ENCODE data around the gene GOLM1.
"Not testable (repeated sequence)": the region's sequence is repeated elsewhere in the genome, so short reads cannot be mapped to it uniquely, and the experiment has no call there.

Gene GOLM1

DNA sequence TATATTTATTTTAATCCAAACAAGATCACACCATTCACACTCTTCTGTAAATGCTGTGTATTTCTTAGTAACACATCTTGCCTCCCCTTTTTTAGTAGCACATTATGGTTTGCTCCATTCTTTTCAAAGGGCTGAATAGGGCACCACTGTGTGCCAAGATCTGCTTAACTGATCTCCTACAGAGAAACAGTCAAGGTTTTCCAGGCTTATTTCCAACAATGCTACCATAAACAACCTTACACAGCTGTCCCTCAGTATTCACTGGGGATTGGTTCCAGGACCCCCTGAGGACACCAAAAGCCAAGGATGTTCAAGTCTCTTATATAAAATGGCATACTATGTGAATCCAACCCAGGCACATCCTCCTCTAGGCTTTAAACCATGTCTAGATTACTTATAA is 16.5 kb downstream of the GOLM1 start:
- no peak for DNase-seq

DNA sequence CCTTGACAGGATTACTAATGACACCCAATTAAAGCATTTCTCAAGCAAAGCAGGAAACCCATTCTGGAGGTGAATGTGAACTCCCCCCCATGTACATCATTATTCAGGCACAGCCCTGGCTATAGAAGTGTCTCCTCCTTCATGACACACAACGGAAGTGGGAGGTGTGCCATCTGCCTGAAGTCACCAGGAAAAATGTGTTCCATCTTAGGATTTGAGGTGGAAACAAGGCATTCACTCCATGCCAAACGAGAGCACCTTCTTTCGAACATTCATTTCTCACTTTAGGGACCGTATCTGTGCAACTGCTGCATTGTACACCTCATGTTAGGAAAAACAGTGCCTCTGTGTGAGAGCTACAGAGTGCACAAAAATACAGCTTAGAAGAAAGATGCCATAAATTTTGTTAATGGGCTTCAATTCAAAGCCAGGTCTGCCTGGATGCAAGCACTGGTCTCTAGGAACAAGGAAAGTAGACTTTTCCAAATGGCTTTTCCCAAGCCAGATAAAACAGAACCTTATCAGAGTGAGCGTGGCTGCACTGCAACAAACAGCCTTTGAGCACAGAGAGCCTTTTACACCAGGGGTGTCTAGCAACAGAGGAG is 19.4 kb downstream of the GOLM1 start:
- no peak for DNase-seq

DNA sequence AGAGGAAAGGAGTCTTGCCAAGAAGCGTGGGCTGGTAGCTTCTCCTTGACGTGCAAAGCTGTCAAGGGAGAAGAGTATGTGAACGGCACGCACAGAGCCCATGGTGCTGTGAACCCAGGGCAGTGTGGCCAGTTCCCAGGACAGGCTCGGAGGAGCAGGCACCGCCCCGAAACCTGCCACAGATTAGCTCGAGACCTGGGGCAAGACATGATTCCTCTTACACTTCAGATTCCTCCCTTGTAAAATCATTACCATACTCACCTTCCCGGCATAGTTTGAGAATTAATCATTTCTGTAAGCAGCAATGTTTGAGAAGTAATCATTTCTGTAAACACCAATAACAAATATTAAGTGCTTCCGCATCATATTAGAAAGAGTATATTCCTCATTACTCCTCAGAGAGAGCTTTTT is 19.9 kb downstream of the GOLM1 start:
- no peak for DNase-seq

DNA sequence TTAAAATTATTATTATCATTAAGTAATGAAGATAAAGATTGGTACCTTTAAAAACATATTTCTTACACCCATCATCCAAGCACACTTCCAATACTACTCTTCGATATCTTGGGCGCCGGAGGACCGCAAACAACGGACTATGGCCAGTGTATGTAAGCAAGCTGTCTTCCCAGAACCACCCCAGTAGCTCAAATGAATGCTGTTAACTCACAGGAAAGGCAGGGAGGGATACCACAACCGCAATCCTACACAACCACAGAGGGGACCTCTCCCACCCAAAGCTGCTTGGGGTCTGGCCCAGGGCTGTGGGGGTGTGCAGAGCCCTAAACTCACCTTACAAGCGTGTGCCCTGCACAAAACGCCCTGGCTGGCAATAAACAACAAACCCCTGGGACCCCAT is 20.6 kb downstream of the GOLM1 start:
- no peak for DNase-seq

DNA sequence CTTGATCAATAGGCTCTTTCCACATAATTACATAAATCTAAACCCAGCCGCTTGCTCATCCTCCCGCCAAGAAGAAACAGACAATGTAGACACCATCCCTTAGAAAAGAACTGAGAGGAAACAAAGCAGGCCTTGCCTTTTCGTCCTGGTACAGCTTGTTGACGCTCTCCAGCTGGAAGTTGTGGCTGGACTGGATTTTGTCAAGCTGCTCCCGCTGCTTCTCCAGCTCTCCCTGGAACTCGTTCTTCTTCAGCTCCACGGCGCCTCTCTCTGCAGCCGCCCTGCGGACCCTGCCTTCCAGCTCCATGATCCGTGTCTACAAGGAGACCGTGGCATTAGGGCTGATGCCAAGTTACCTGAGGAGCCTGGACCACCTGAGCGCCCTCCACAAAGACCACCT is 22.1 kb downstream of the GOLM1 start:
- no peak for DNase-seq

DNA sequence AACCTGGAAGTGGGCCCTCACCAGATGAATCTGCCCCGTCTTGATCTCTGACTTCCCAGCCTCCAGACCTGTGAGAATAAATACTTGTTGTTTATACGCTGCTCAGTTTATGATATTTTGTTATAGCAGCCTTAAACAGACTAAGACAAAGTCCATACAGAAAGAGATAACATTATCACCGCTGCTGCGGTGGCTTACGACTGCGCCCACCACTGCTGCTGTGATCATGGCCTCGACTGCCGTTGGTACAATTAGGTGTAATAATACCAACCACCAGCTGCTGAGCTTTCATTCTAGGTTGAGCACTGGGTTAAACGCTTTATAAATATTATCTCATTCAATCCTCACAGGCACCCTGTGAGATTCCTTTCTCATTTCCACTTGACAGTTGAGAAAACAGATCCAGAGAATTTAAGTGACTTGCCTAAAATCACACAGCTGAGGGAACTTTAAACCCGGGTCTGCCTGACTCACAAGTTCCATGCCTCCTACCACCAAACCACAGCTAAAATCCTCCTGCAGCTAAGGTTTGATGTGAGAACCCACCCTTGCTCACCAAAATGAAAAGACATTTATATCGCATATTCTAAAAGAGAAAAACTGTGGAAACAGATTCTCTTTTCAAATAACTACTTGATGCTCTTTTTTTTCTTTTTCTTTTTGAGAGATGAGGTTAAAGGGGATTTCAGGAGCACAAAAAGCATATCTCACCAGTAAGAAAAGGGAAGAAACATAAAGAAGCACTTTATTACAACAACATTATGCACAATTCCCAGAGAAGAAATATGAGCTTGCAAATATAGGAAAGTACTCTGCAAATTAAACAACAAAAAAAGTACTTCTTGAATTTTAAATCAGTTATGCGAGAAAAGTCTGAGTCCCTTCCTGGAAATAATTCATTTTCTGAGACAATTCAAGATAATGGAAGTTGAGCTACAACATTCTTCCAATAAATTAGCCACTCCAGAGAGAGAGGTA is 23.9 kb downstream of the GOLM1 start:
- no peak for DNase-seq

DNA sequence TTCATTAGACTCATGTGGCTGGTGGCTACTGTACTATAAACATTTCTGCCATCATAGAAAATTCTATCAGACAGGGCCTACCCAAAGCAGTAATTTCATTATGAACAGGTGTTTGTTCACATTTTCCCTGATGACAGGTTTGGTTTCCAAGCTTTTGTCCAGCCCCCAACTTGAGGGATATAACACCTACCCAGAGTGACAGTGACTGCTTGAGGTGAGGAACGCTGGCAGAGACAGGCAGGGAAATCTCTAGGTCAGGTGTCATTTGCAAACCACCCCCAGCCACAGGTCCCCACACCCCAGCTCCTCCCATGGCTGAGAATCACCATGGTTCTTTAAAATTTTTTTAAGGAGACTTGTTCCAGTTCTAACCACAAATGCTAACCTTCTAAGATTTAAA is 25.5 kb downstream of the GOLM1 start:
- DNase-seq: no peak

DNA sequence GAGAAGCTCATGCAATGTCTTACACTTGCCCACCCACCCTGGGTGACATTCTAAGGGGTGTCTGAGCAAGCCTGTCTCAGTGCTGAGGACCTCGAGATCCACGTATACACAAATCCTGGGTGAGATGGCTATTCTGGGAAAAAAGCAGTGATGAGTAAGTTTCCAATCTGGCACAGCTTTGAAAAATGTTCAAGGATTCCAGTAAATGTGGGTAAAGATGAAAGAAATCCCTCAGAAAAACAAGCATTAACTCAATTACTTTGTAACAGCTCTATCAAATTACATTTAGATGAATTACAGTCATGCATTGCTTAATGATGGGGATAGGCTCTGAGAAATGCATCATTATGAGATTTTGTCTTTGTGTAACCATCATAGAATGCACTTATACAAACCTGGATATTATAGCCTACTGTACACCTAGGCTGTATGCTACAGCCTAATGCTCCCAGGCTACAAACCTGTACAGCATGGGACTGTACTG is 26.9 kb downstream of the GOLM1 start:
- DNase-seq: no peak

DNA sequence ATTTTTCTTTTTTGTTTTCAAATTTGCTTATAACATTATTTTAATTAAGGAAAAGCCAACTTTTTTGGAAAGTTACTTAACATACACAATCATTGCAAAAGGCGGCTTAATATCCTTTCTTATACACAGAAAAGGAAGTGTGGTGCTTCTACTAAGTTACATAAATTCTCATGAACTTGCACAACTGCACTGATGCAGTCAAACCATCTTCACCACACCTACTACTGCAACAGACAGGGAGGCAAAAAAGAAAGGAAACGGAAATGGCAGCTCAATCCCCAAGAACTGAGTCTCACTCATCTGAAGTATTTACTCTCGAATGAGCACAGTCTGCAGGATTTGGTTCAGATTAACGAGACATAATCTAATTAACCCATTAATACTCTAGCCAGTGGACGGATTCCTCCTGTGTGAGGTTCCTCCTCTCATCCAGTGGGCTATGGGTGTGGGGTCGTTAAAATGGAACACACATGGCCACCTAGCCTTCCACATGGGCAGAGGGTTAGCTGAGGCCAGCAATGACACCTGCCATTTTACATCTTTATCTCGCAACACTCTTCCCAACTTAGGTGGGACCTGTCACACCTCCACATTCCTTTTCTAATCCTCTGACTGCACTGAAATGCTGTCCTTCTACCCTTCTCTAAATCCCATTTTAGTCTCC is 30.0 kb downstream of the GOLM1 start:
- DNase-seq: no peak

DNA sequence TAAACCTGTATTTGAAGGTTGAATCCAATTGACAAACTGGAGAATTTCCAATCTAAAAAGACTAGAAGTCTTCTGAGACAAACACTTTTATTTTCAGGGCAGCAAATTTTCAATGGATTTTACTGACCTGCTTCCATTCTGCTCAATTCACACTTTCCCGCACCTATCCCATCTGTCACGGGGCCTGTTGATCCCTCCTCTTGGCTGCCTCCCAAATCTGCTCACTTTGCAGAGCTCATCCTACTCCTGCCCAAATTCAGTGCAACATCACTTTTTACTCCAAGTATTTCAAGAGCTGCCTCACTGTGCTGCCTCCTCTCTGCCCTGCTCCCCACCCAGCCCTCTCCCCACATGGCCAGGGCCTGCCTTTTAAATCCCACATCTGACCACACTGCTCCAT is 35.1 kb downstream of the GOLM1 start:
- DNase-seq: no peak

DNA sequence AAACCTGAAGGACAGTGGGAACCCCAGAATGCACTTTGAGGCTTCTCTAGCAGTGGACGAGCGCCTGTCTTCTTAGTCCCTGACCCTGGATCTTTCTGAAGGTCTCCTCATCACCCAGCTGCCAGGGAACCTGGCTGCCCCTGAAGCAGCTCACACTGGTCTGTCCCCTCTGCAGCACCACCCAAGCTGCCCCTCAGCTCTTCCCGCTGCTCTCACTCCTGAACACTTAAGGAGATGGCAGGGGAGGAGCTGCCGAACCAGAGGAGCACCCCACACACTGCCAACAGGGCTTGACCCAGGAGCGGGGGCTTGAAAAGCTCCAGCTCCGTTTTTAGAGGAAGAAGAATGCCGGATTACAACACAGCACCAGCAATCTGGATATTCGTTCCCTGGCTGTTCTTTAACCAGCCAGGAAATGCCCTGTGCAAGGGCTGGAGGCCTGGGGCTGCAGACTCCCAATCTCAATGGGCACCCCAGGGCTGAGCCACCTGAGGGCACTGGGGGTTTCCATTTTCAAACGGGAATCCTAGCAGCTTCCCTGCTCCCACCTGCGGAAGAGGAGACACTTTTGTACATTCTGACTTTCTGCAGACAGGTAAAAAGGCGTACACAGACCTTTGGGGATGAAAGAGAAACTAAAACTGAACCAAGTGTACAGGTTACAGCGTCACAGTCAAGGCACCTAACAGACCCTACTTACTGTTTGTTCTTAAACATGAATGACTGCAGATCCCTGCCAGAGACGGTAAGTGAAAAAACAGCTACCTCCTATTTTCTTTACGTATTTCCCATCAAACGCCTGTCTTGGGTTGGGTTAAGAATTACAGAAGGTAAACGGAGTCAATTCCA is 36.3 kb downstream of the GOLM1 start:
- no peak for DNase-seq

DNA sequence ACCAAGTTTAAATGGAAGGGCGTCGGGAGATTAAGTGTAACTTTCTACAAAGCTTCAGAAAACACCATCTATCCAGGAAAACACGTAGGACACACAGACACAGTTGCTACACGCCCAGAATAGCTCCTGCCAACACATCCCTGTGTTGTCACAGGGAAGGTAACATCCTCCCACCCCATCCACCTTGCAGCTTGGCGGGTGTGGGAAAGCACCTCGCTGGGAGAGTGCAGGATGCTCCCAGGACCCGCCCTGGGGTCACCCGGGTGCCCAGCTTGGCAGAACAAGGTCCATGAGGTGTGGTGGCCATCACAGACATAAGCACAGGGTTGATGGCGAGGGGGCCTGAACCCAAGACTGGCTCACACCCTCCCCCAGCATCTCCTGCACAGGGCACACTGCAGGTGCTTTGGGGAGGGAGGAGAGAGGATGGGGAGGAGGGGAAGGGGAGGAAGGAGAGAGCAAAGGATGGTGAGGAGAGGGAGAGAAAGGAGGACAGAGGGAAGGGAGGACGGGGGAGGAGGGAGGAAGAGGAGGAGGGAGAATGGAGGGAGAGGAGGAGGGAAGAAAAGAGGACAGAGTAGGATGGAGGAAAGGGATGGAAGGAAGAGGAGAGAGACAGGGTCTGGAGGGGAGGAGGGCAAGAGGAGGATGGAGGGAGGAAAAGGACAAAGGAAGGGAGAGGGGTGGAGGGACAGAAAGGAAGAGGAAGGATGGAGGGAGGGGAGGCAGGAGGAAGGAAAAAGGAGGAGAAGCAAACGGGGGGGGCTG is 37.2 kb downstream of the GOLM1 start:
- DNase-seq: no peak

DNA sequence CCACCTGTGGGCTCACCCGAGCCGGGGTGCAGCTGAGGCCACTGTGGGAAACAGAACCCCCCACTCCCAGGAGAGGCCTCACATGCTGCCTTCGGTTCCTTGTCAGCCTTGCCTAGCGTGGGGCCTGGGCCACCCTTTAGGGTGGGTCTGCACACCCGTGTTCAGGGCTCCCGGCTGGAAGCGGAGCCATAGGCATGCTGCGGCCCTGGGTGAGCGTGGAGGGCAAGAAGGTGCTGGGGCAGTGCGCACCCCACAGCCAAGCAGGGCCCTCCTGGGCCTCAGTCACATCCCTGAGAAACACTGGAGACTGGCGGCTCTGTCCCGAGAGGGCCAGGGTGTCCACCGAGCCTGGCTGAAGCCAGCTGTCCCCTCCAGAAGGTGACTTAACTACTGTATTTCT is 41.9 kb downstream of the GOLM1 start:
- no peak for DNase-seq

DNA sequence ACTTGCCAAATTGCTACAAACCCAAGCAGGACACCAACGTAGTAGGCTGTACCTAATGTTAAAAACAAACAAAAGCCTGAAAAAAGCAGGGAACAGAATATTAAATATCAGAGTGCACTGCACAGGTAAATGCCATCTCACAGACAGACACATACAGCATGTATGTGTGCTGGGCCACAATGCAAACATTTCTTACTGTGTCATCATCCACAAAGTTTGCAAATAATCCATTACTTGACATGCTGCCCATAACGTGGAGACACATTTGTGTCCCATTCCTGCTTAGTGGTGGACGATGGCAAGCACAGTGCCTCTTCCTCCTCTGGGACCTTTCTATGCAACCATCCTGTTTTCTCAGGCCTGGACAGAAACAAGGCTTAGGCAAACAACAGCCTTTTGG is 44.7 kb downstream of the GOLM1 start:
- no peak for DNase-seq

DNA sequence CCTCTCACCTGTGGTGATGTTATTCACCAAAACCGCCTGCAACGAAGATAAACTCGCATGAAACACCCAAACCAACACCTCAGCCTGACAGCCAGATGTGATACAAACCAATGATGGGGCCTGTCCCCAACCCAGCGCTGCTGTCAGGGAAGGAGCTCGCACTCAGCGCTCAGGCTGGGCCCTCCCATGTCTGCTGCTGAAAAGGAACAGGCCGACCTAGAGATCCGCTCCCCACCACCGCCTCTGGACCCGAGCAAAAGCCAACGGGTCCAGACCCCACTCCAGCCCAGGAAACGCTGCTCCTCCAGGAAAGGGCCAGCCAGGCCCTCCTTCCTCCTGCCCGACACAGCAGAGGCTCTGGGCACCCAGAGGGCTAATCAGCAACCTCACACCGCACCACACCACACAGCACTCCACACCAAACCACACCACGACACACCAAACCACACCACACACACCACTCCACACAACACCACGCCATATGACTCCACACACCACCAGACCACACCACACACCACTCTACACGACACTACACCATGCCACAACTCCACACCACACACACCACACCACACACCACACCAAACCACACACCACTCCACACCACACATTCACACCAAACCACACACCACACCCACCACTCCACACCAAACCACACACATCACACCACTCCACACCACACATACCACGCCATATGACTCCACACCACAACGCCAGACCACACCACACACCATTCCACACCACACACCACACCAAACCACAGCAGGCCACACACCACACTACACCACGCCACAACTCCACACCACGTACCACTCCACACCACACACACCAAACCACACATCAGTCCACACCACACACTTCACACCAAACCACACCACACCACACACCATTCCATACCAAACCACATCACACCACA is 46.5 kb downstream of the GOLM1 start:
- no peak for DNase-seq

DNA sequence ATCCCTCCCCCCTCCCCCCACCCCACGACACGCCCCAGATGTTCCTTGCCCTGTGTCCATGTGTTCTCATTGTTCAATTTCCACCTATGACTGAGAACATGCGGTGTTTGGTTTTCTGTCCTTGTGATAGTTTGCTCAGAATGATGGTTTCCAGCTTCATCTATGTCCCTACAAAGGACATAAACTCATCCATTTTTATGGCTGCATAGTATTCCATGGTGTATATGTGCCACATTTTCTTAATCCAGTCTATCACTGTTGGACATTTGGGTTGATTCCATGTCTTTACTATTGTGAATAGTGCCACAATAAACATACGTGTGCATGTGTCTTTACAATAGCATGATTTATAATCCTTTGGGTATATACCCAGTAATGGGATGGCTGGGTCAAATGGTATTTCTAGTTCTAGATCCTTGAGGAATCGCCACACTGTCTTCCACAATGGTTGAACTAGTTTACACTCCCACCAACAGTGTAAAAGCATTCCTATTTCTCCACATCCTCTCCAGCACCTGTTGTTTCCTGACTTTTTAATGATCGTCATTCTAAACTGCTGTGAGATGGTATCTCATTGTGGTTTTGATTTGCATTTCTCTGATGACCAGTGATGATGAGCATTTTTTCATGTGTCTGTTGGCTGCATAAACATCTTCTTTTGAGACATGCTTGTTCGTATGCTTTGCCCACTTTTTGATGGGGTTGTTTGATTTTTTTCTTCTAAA is 51.2 kb downstream of the GOLM1 start:
- not testable (repeated sequence) for DNase-seq

DNA sequence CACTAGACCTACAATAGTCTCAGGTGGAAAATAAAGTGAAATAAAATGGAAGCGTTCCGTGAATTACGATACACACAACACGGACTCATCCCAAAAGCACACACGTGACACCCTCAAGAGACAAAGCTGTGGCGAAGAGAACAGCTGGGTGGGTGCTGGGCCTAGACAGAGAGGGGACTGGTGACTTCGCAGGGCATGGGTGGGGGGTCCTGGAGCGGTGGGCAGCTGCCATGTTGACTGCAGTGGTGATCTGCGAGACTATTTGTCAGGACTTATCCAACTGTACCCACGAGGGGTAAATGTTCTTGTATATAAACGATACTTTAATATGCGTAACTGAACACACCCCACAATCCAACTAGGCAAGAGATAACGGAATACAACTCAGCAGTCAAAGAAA is 52.0 kb downstream of the GOLM1 start:
- DNase-seq: no peak

DNA sequence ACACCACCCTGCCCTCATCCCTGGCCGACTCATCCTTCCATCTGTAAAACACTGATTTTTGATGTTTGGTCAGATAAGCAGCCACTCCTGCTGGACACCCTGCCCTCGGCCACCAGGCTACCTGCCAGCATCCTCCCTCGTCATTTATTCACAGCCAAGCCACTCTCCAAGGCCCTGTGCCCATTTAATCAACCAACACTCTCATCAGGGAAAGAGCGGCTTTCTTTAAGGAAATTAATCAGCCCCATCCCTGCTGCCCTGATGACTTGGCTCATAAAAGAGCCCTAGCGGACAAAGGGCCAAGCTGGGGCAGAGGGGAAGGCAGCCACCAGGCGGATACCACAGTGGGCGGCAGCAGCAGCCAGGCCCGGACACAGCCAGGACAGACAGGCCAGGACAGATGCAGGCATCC is 52.4 kb downstream of the GOLM1 start:
- no peak for DNase-seq

DNA sequence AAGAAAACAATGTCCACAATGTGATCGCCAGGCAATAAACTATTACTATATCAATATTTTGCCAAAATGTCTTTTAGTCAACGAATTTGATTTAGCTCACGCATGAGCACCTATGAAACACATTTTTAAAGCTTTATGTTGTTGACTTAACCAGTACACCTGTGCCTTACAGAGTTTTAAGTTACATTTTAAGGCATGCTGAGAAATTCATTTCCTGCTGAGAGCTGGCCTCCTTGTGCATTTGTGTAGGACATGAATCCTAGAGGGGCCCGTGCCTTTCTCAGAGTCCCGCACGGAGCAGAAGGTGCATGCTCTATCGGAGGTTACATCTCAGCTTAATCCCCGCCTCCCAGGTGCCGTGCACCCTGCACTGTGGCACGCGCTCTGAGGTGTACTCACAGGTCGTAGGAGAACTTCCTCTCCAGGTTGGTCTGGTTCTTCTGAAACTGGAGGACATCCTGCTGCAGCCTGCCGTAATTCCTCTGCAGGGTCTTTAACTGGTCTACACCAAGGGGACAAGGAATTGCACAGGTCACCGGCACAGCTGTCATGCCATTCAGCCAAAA is 53.2 kb downstream of the GOLM1 start:
- DNase-seq: no peak

DNA sequence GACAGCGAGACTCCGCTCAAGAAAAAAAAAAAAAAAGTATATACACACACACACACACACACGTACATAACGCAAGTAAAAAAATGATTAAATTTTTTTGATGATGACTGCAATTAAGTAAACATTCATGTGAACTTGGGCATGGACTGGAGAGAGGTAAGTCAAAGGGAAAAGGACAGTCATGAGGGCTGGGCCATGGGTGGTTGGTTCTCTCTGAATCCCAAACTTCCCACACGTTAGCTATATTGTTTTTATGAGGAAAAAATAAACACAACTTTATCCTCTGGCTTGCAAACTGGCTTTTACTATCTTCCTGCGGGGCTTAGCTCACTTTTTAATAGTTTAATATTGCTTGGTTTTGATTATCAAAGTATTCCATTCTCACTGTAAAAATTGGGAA is 53.7 kb downstream of the GOLM1 start:
- no peak for DNase-seq

Data from femur (tissue), 1 donor.